ENCODE measurements around the gene CXorf38. TPM values are rescaled to one million over a fixed set of nuclear protein-coding genes. Genes with fewer than 3 reads are reported as not detected.

The CXorf38 gene
- total and polyA plus RNA-seq, 2 of the 8 experiments (the other 6 are each of a cell fraction or from before 2014, with no cell fraction given), result 3.6 to 6.4 TPM

DNA sequence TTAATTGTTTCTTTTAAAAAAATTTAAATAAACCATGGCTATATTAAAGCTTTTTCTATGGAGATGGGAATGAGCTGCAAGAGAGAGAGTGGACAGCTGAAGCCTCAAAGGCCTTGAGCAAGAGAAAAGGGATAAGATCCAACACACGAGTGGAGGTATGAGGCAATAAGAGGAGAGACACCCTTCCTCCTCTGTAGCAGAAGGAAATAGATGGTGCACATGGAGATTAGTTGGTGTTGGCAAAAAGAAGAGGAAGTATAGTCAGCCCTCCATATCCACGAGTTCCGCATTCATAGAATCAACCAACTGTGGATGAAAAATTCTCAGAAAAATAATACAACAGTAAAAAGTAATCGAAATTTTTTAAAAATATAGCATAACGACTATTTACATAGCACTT lies 3.2 kb downstream of the CXorf38 start:
- Histone ChIP-seq H3K4ac (replicated peaks; ENCODE audit: insufficient read length, low read depth, low read length) (no peak overlapping the region), H4K5ac (ENCODE audit: insufficient read length, low read depth, low read length) (no peak overlapping the region), H4K20me1 (replicated peaks in 1 of 2; ENCODE audit: control insufficient read depth in 1 of 2, insufficient read depth in 2 of 2, low read length in 2 of 2) (peaks cover 0 to 7% of the 10 kb centered on the region in 2 experiments), H3K9ac (replicated peaks in 1 of 4; ENCODE audit: extremely low read depth in 1 of 4, low read depth in 3 of 4, low read length in 3 of 4) (no peak overlapping the region), H3K4me1 (replicated peaks in 1 of 4; ENCODE audit: control insufficient read depth in 3 of 4, insufficient read depth in 4 of 4, low read length in 3 of 4) (peaks cover 0 to 3% (median 0%) of the 10 kb centered on the region in 4 experiments; a peak in 2 of 7 replicates), H4K91ac (replicated peaks; ENCODE audit: insufficient read length, low read length) (no peak overlapping the region), H3K27me3 (replicated peaks in 1 of 4; ENCODE audit: control insufficient read depth in 3 of 4, extremely low read depth in 1 of 4, insufficient read depth in 3 of 4, low read length in 3 of 4) (no peaks in the 10 kb centered on the region), H3K36me3 (ENCODE audit: control insufficient read depth in 2 of 4, insufficient read depth in 4 of 4, low read length in 3 of 4) (peaks cover 0 to 8% (median 0%) of the 10 kb centered on the region in 4 experiments; a peak in 2 of 8 replicates), H3K79me1 (ENCODE audit: low read depth, low read length) (0 out of 2 replicates have a peak, but pooled peaks cover 2% of the 10 kb centered on the region), H2AK5ac (ENCODE audit: low read depth, low read length) (no peak overlapping the region), H3K23me2 (ENCODE audit: low read depth, low read length) (peaks cover 5% of the 10 kb centered on the region), H3K18ac (ENCODE audit: extremely low read depth, low read length) (no peak overlapping the region), H2BK5ac (ENCODE audit: low read depth, low read length) (no peak overlapping the region), H2AFZ (ENCODE audit: low read length) (no peak overlapping the region), H3K14ac (ENCODE audit: insufficient read length) (no peak overlapping the region), H3K4me3 (ENCODE audit: extremely low read depth in 1 of 4, insufficient read depth in 2 of 4, low read depth in 3 of 4, low read length in 4 of 4) (no peak overlapping the region), H3K79me2 (ENCODE audit: control insufficient read depth in 1 of 2, insufficient read depth in 2 of 2, low read length in 2 of 2) (peaks cover 0 to 14% of the 10 kb centered on the region in 2 experiments; a peak in 2 of 4 replicates), H2BK12ac (ENCODE audit: low read depth, low read length) (no peak overlapping the region), H2BK20ac (ENCODE audit: low read length) (no peak overlapping the region), H2BK120ac (replicated peaks; ENCODE audit: low read depth, low read length) (no peak overlapping the region), H4K8ac (ENCODE audit: extremely low read depth, insufficient read depth, low read length) (no peak overlapping the region), H3K23ac (ENCODE audit: insufficient read length) (no peak overlapping the region), H3K27ac (ENCODE audit: low read depth, low read length) (no peak overlapping the region), H3K9me3 (ENCODE audit: insufficient read depth in 2 of 2, low read depth in 1 of 2, low read length in 1 of 2) (no peaks in the 10 kb centered on the region), H3K4me2 (ENCODE audit: insufficient read depth in 1 of 2, low read depth in 2 of 2, low read length in 2 of 2) (no peak overlapping the region), H3K56ac (replicated peaks; ENCODE audit: insufficient read length, low read depth, low read length) (no peak overlapping the region), H2BK15ac (ENCODE audit: low read length) (no peak overlapping the region)
- no peak for FAIRE-seq
- ChIA-PET CTCF (ENCODE audit: partially characterized antibody) (no interaction called here), POLR2A (ENCODE audit: partially characterized antibody) (no interaction called here)
- DNase-seq (ENCODE audit: low read depth in 1 of 2, low spot score in 2 of 2), result no peak
- WGBS, 2 experiments (ENCODE audit: extremely low coverage in 1 of 2, insufficient coverage in 1 of 2, insufficient read length in 1 of 2, insufficient replicate concordance in 2 of 2, low coverage in 1 of 2, low lambda C conversion rate in 2 of 2, missing lambda C conversion rate in 1 of 2), result 98% methylated on average over 4 of the region's 5 CpGs; no CpG with 5 or more reads in 1 of the 2 experiments
- TF ChIP-seq KDM5A (IDR thresholded peaks at IDR 0.05; ENCODE audit: low read length) (no peak), POLR2A (IDR thresholded peaks at IDR 0.05; ENCODE audit: control extremely low read depth in 1 of 2, low read depth in 2 of 2, low read length in 2 of 2) (no peak), RFX5 (IDR thresholded peaks at IDR 0.05; ENCODE audit: borderline replicate concordance, low read depth, low read length) (no peak), KDM4A (IDR thresholded peaks at IDR 0.05; ENCODE audit: low read depth, low read length, severe bottlenecking) (no peak), SAP30 (IDR thresholded peaks at IDR 0.05; ENCODE audit: insufficient read depth, insufficient replicate concordance, low read length) (no peak), CREB1 (IDR thresholded peaks at IDR 0.05) (no peak), CHD2 (IDR thresholded peaks at IDR 0.05; ENCODE audit: low read length) (no peak), RNF2 (IDR thresholded peaks at IDR 0.05; ENCODE audit: borderline replicate concordance, low read depth, low read length, missing control alignments, poor library complexity, severe bottlenecking) (no peak), RXRA (IDR thresholded peaks at IDR 0.05; ENCODE audit: insufficient read depth, low read depth, low read length) (no peak), SP2 (IDR thresholded peaks at IDR 0.05; ENCODE audit: low read length) (no peak), TAF1 (IDR thresholded peaks at IDR 0.05; ENCODE audit: low read depth, low read length) (no peak), JUN (IDR thresholded peaks at IDR 0.05; ENCODE audit: low read depth, low read length) (no peak), FOSL1 (IDR thresholded peaks at IDR 0.05; ENCODE audit: insufficient read depth, low read depth, low read length) (no peak)

All from H1 (cell line).